ENCODE results near the gene FARP2. TPM values are rescaled to one million over a fixed set of nuclear protein-coding genes. Genes with fewer than 3 reads are reported as not detected.

FARP2 gene
- total and polyA plus RNA-seq, 2 of the 13 experiments (the other 11 are each of a cell fraction or from before 2014, with no cell fraction given): 28.0 to 45.4 TPM

- no peak for TF ChIP-seq HMGXB3 (CRISPR knock-in tag; IDR thresholded peaks at IDR 0.05; ENCODE audit: borderline replicate concordance)
- TF ChIP-seq ONECUT2 (CRISPR knock-in tag; IDR thresholded peaks at IDR 0.05): no peak
- no peak for TF ChIP-seq POLR2AphosphoS2 (IDR thresholded peaks at IDR 0.05; ENCODE audit: low read depth, low read length)
- TF ChIP-seq ZNF124 (CRISPR knock-in tag; IDR thresholded peaks at IDR 0.05): 0 out of 2 replicates have a peak, but pooled peaks have one; percentile 7
- TF ChIP-seq DNMT1 (CRISPR knock-in tag; IDR thresholded peaks at IDR 0.05): no peak
- TF ChIP-seq ARNT (IDR thresholded peaks at IDR 0.05): no peak
- no peak for TF ChIP-seq ZNF652 (CRISPR knock-in tag; IDR thresholded peaks at IDR 0.05; ENCODE audit: borderline replicate concordance, low read depth)
- no peak for TF ChIP-seq SNAPC2 (CRISPR knock-in tag; IDR thresholded peaks at IDR 0.05)
- no peak for TF ChIP-seq NFIC (IDR thresholded peaks at IDR 0.05; ENCODE audit: low read length)
- no peak for TF ChIP-seq ZNF232 (CRISPR knock-in tag; IDR thresholded peaks at IDR 0.05; ENCODE audit: borderline replicate concordance)
- TF ChIP-seq ATF2 (CRISPR knock-in tag; IDR thresholded peaks at IDR 0.05): no peak
These were observed 159.1 kb downstream of the FARP2 start (continued) for GRCh38 chr2:241514986-241515737.

Data from HepG2 (cell line).